Smooth muscle cell (in vitro differentiated cells): ENCODE results near the gene C1QTNF9. TPM values are rescaled to one million over a fixed set of nuclear protein-coding genes. Genes with fewer than 3 reads are reported as not detected.

Experiments used
- DNase-seq: peaks from one replicate; lab custom pipeline; 2025; ENCODE audit not compliant: unreplicated experiment; lab: John Stamatoyannopoulos, UW
- H2AFZ ChIP-seq: fragments of 200-600 bp; sonication (generic); 2 replicates; pipeline ENCODE4 v1.6.0; 2016; ENCODE audit warnings: antibody characterized with exemption, low read depth, mild to moderate bottlenecking
- H3F3A ChIP-seq: fragments of 200-600 bp; sonication (generic); 2 replicates; pipeline ENCODE4 v1.6.0; 2017; ENCODE audit warnings: antibody characterized with exemption, low read depth
- H3K27ac ChIP-seq: fragments of 200-600 bp; sonication (generic); 2 replicates; pipeline ENCODE4 v1.5.1; 2016; ENCODE audit warnings: low read depth, mild to moderate bottlenecking
- H3K27me3 ChIP-seq: fragments of 200-600 bp; sonication (generic); 2 replicates; pipeline ENCODE4 v1.6.1; 2016; ENCODE audit warnings: low read depth, mild to moderate bottlenecking
- H3K36me3 ChIP-seq: fragments of 200-600 bp; sonication (generic); 2 replicates; pipeline ENCODE4 v1.5.1; 2016; ENCODE audit warnings: low read depth
- H3K4me1 ChIP-seq: fragments of 200-600 bp; sonication (generic); 2 replicates; pipeline ENCODE4 v1.5.1; 2016; ENCODE audit warnings: low read depth
- H3K4me2 ChIP-seq: fragments of 200-600 bp; sonication (generic); 2 replicates; pipeline ENCODE4 v1.6.0; 2016; ENCODE audit warnings: mild to moderate bottlenecking
- H3K4me3 ChIP-seq: fragments of 200-600 bp; sonication (generic); 2 replicates; pipeline ENCODE4 v1.5.1; 2016; ENCODE audit warnings: mild to moderate bottlenecking
- H3K79me2 ChIP-seq: fragments of 200-600 bp; sonication (generic); 2 replicates; pipeline ENCODE4 v1.6.0; 2016; ENCODE audit warnings: low read depth, mild to moderate bottlenecking
- H3K9ac ChIP-seq: fragments of 200-600 bp; sonication (generic); 2 replicates; pipeline ENCODE4 v1.6.0; 2016; ENCODE audit warnings: low read depth
- H3K9me3 ChIP-seq: fragments of 200-600 bp; sonication (generic); replicated peaks from 2 replicates; pipeline ENCODE4 v1.5.1; 2016; ENCODE audit warnings: low read depth
- H4K20me1 ChIP-seq: fragments of 200-600 bp; sonication (generic); 2 replicates; pipeline ENCODE4 v1.6.0; 2016; ENCODE audit warnings: low read depth
- WGBS: methylation state at CpG from one replicate; pipeline ENCODE4 v1.1.7; 2016; ENCODE audit warnings: low lambda C conversion rate; 5-methylcytosine and 5-hydroxymethylcytosine counted together
- polyA plus RNA-seq: library from polyadenylated mRNA; unstranded; fragments of >200 nt; fragmentation: Nextera tagmentation; extraction: Ambion mirVana; gene quantifications from 2 replicates; pipeline ENCODE4 v1.2.1, GENCODE V29; 2016
- total RNA-seq: library from RNA; depleted of rRNA; stranded (reverse); fragments of >200 nt; gene quantifications from 2 replicates; pipeline ENCODE4 v1.2.3, GENCODE V29; 2014
- TF ChIP-seq, protein P1 (sequence below): fragments of 200-600 bp; sonication (generic); IDR thresholded peaks from 2 replicates; pipeline ENCODE4 v1.5.1; 2017; ENCODE audit warnings: borderline replicate concordance, mild to moderate bottlenecking, antibody characterized with exemption; ENCODE audit not compliant: insufficient read depth, poor library complexity, severe bottlenecking

The C1QTNF9 gene
- total and polyA plus RNA-seq, 2 experiments from 2014 or later, result not detected

DNA sequence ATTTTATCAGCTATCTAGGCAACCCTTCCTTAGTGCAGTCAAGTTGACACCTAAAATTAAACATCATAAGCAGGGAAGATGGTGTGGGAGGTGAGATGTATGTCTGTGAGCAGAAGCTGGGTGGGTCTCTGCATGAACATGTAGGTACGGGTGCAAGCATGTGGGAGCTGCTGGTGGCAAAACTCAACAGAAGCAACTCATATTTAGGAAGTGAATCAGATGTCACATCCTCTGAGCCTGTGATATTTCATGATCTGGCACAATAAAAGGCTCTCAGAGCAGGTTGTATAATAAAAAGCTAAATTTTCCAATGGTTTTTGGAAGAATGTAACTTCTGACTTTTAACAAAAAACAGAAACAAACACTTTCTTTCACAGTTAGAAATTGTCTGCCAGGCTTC is 44.4 kb downstream of the C1QTNF9 start:
- TF ChIP-seq, protein P1, sequence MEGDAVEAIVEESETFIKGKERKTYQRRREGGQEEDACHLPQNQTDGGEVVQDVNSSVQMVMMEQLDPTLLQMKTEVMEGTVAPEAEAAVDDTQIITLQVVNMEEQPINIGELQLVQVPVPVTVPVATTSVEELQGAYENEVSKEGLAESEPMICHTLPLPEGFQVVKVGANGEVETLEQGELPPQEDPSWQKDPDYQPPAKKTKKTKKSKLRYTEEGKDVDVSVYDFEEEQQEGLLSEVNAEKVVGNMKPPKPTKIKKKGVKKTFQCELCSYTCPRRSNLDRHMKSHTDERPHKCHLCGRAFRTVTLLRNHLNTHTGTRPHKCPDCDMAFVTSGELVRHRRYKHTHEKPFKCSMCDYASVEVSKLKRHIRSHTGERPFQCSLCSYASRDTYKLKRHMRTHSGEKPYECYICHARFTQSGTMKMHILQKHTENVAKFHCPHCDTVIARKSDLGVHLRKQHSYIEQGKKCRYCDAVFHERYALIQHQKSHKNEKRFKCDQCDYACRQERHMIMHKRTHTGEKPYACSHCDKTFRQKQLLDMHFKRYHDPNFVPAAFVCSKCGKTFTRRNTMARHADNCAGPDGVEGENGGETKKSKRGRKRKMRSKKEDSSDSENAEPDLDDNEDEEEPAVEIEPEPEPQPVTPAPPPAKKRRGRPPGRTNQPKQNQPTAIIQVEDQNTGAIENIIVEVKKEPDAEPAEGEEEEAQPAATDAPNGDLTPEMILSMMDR, result no peak
- no peak overlapping the region for H2AFZ ChIP-seq

DNA sequence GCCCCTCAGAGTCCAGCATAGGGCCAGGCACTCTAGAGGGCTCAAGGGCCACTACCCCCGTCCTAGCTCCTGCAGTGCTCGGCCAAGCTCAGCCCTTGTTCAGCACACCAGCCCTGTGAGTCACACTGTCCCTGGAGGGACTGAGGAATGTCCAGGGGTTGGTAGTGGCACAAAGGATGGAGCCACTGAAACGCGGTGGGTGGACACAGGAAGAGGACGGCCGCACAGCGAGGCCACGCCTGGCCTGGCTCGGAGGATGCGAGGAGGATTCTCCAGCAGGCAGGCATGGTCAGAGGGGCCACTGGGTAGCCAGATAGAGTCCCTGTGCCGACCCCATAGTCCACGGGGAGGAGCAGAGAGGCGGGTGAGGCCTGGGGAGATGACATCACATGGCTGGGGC is 45.7 kb downstream of the C1QTNF9 start:
- Histone ChIP-seq H3F3A (no peaks in the 10 kb centered on the region), H2AFZ (no peak overlapping the region), H3K27me3 (no peaks in the 10 kb centered on the region), H3K4me2 (no peak overlapping the region), H3K79me2 (no peaks in the 10 kb centered on the region), H3K4me1 (no peaks in the 10 kb centered on the region), H3K4me3 (no peak overlapping the region), H3K36me3 (no peaks in the 10 kb centered on the region), H4K20me1 (no peaks in the 10 kb centered on the region), H3K27ac (no peak overlapping the region), H3K9ac (no peak overlapping the region), H3K9me3 (no peaks in the 10 kb centered on the region)
- TF ChIP-seq, protein P1, result no peak
- DNase-seq, result no peak
- WGBS, result 92% methylated on average over 13 of the region's 13 CpGs

More for the DNA sequence above, 44.4 kb downstream of the C1QTNF9 start:
- 91% methylated on average over 1 of the region's 1 CpG for WGBS
- H3K9ac ChIP-seq, result no peak overlapping the region
- H3F3A ChIP-seq, result no peaks in the 10 kb centered on the region
- H3K4me3 ChIP-seq, result no peak overlapping the region
- H3K9me3 ChIP-seq, result no peaks in the 10 kb centered on the region
- H3K27ac ChIP-seq, result no peak overlapping the region
- no peaks in the 10 kb centered on the region for H3K4me1 ChIP-seq
- H4K20me1 ChIP-seq, result no peaks in the 10 kb centered on the region
- no peak for DNase-seq
- H3K27me3 ChIP-seq, result no peaks in the 10 kb centered on the region
- H3K79me2 ChIP-seq, result no peaks in the 10 kb centered on the region
- no peaks in the 10 kb centered on the region for H3K36me3 ChIP-seq
- H3K4me2 ChIP-seq, result no peak overlapping the region

- DNase-seq, result no peak
- Histone ChIP-seq H3K27me3 (no peaks in the 10 kb centered on the region), H3K4me3 (no peak overlapping the region), H3K4me2 (no peak overlapping the region), H3F3A (no peaks in the 10 kb centered on the region), H2AFZ (no peak overlapping the region), H3K27ac (no peak overlapping the region), H3K4me1 (no peaks in the 10 kb centered on the region), H4K20me1 (no peaks in the 10 kb centered on the region), H3K79me2 (no peaks in the 10 kb centered on the region), H3K9me3 (no peaks in the 10 kb centered on the region), H3K9ac (no peak overlapping the region), H3K36me3 (no peaks in the 10 kb centered on the region)
- TF ChIP-seq, protein P1, result no peak
- 77% methylated on average over 6 of the region's 7 CpGs for WGBS
These were observed 46.9 kb downstream of the C1QTNF9 start for GRCh38 chr13:24356270-24356669.

- no peaks in the 10 kb centered on the region for H3K4me1 ChIP-seq
- no peak overlapping the region for H3K4me2 ChIP-seq
- no peaks in the 10 kb centered on the region for H3K9me3 ChIP-seq
- H3K27ac ChIP-seq, result no peak overlapping the region
- H3K36me3 ChIP-seq, result no peaks in the 10 kb centered on the region
- no peak overlapping the region for H2AFZ ChIP-seq
- H3K79me2 ChIP-seq, result no peaks in the 10 kb centered on the region
- H3F3A ChIP-seq, result no peaks in the 10 kb centered on the region
- no peaks in the 10 kb centered on the region for H3K27me3 ChIP-seq
- no peaks in the 10 kb centered on the region for H4K20me1 ChIP-seq
- TF ChIP-seq, protein P1, result no peak
- WGBS, result 95% methylated on average over 7 of the region's 7 CpGs
- no peak overlapping the region for H3K9ac ChIP-seq
- no peak for DNase-seq
- no peak overlapping the region for H3K4me3 ChIP-seq
These were observed 47.5 kb downstream of the C1QTNF9 start for GRCh38 chr13:24356837-24357236.
